ENCODE results near the gene MINDY1.
A peak's percentile ranks its signal among the peaks of the same experiment; 100 is the strongest.

The MINDY1 gene

DNA sequence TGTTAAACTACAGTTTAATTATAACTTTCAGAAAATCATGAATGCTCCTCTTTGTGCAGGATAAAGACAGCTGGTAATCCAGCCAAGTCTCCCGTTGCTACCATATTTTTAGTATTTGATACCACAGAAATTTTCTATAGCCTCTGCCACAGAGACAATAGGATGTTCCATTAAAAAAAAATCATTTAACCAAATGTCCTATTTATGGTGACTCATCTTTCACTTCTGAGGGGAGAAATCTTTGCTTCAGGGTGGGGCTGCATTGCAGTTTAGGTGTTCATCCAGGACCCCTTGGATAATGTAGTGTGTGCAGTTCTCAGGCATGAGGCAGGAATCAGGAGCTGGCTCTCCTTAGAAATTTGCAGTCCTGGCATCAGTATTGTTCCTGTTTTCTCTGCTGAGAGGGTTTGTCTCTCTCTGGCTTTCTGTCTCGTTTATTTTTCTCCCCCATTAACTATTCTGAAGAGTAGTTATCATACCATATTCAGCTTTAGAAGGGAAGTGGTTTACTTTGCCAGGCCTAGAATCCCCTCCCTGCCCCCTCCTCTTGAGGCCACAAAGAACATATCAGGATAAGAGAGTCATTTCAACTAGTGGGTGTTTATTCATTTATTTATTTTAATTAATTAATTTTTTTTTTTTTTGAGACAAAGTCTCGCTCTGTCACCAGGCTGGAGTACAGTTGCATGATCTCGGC, 4.6 kb upstream of the MINDY1 start:
- no peak for DNase-seq

DNA sequence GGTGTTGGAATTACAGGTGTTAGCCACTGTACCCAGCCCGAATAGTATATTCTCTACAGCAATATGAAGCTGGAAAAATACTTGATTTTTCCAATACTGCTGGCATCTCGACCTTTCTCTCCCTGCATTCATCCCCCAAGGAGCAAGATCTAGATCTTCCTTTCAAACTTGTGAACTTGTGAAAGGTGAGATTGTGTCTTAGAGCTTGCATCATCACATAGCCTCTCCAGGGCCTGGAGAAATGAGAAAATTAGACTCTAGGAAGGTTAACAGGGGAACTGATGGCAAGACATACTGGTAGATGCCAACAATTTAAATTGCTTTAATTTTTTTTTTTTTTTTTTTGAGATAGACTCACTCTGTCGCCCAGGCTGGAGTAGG, 3.6 kb upstream of the MINDY1 start:
- DNase-seq = no peak

- no peak for DNase-seq
These were observed 3.1 kb upstream of the MINDY1 start for GRCh38 chr1:151009674-151010345.

DNA sequence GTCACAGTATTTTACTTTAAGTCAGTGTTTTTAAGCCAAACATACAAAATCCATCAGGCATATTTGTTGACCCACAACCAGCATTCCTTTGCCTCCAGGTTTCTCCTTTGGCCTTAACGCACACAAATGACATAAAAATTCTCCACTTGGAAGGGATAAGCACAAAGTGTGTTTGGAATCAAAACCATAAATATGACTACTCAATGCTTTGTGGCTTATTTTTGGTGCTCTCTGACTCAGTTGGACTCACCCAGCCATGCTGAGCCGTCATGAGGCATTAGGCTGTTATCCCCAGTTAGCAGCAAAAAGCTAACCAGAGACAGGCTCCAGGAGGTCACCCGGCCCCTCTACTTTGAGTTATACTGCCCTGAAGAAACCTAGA, 2.5 kb upstream of the MINDY1 start:
- DNase-seq = no peak

- peak; percentile 95 for DNase-seq
These were observed 1.8 kb upstream of the MINDY1 start, which contains the start of gene PRUNE1 for GRCh38 chr1:151008244-151009205. TSS of gene PRUNE1 (plus strand) at chr1:151008449. CDS start at chr1:151008633, 184 bp downstream.

DNA sequence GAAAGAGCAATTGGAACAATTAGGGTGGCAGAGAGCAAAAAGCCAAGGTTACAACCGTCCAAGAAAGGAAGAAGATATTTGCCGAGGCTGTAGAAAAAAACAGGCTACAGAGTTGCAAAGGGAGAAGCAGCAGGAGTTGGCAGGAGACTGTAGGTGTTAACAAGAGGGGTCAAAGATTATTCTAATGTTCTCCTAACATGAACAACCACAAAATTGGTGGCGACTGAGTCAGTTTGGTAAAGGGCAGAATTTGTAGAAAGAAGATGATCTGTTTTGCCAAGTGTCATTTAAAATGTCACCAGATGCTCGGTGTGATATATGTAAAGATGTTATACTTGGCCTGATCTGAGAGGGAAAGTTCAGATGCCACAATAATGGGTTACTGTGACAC, 1.1 kb upstream of the MINDY1 start:
- DNase-seq = no peak

GRCh38 chr1:151005729-151006319, 878 bp downstream of the MINDY1 start:
- no peak for DNase-seq

DNA sequence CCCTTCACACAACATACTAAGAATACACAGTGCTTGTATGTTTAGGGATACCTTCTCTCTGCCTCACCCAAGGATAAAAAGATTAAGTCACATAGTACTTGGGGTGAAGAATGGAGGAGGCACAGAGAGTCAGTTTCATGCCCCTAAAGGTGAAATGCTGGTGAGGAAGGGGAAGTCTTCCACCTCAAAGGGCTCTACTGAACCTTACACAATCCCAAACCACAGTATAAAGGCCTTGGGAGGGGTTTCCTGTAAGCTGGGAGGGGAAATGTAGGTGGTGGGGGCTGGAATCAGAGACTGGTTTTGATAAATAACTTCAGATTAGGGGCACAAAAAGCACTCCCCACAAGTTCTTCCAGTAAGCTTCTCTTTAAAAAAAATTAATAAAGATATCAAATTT, 3.5 kb downstream of the MINDY1 start:
- DNase-seq = no peak

- DNase-seq = no peak
These were observed 4.1 kb downstream of the MINDY1 start for GRCh38 chr1:151002611-151003010.

DNA sequence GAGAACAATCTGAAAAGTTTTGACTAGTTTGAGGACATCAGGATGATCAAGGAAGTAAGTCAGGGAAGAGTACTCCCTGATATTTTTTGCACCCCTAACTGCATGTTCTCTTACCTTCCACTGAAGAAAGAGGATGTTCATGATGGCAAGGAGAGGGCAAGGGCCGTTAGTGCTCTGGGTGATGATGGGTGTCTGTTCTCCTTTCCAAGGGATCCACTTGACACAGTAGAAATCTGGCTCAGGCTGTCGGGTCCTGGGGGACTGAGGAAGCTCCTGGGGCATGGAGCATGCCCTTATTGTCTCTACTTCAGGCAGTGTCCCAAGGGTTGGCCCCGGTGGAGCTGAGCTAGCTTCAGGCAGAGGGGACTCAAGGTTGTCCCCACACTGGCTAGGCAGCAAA, 4.7 kb downstream of the MINDY1 start:
- no peak for DNase-seq

DNA sequence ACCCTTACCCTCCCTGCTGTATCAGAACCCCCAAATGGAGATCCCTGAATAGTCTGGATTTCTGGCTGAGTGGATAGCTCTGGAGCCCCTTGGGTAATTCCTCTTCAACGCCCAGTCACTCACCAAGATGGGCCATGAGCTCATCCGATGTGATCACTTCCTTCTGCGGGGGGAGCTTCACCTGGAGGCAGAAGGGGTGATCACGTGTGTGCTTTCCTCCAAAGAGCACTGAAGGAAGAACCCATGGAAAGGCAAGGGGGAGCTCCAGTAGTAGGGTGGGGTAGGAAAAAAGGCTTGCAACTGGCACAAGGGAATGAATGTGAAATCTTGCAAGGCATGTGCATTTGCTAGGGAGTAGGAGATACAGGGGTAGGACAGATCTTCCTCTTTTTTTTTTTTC, 5.1 kb downstream of the MINDY1 start:
- DNase-seq = no peak

DNA sequence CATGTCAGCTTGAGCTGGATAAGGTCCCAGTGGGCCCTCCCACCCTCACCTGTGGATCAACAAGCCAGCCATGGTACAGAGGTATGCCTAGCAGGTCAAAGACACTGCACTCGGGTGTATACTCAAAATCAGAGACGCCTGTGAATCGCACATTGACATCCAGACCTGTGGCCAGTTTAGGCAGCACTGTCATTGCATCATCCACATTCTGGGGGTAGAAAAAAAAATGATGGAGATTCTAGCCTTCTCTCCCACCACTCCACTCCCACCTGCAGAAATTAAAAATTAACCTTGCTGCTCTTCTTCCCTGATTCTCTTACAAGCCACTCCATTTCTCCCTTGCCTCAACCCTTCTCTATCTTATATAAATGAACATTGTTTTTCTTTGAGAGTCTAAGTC, 6.3 kb downstream of the MINDY1 start:
- DNase-seq = no peak

DNA sequence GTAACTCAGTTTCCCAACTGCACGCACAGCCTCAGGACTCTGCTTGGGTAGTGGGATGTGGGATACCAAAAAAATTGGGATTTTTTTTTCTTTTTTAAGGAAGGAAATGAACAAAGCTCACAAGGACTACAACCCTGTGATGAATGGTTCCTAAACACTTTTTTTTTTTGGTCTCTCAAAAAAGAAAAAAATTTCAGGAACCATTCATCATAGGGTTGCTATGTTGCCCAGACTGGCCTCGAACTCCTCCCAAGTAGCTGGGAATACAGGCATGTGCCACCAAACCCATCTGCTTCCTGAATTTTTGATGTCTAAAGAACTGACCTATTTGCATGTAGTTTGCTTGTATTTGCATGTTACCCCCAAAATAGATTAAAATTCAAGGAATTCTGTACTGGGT, 6.8 kb downstream of the MINDY1 start:
- DNase-seq = no peak

- DNase-seq = no peak
These were observed 7.5 kb downstream of the MINDY1 start for GRCh38 chr1:150999051-150999674.

DNA sequence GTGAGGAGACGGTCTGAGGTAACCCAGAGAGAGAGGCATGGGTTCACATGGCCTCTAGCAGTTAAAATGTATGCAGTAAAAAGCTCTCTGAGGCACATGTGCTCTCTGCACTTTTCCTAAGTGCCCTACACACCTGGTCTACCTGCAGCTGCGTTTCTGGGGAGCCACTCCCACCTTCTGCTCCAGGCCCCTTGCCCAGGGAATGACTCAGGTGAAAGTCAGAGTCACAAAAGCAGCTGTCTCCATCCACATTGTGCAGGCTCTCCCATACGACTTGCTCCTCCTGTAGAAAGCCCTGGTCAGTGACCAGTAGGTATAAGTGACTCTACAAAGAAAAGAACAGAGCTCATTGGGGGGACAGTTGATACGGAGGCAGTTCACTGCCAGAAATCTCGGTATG, 8.8 kb downstream of the MINDY1 start:
- DNase-seq = no peak

DNA sequence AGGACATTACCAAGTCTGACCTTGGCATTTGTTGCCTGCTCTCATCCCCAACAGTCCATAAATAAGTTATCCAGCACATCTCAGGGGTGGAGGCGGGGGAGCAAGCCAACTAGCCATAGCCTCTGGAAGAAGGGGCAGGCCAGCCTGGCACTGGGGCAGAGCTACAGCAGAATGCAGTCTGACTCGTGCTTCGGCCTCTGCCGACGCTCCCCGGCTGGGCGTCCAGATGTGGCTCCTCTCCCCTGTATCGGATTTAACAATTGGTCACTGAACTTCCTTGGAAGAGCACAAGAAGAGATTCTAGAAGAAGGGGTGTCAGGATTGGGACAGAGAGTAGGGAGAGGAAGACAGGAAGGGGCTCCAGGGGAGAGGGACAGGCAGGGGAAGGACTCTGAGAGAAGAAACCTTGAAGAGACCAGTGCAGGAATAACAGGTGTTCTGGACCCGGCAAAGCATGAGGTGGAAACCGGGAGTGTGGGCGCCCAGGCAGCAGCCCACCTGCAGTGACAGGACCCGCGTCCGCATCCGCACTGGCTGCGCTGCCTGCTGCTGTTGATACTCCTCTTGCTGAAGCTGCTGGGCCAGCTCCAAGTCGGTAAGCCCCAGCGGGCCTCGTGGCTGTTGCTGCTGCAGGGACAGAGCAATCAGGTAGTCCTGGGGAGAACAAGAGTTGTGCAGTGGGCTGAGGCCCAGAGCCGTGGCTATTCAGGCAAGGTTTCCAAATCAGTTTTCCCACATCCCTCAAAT, 9.4 kb downstream of the MINDY1 start:
- no peak for DNase-seq

DNA sequence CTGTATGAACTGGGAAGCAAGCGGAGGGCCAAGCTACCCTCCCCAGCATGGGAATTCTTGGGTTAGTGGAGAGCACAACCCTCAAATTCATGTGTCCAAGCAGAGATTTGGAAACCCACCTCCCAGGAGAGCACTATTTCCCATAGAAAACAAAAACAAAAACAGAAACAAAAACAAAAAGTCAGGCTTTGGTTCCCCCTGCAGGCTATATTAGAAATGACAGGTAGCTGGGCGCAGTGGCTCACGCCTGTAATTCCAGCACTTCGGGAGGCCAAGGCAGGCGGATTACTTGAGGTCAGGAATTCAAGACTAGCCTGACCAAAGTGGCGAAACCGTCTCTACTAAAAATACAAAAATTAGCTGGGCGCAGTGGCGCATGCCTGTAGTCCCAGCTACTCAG, 10.8 kb downstream of the MINDY1 start:
- DNase-seq = no peak

DNA sequence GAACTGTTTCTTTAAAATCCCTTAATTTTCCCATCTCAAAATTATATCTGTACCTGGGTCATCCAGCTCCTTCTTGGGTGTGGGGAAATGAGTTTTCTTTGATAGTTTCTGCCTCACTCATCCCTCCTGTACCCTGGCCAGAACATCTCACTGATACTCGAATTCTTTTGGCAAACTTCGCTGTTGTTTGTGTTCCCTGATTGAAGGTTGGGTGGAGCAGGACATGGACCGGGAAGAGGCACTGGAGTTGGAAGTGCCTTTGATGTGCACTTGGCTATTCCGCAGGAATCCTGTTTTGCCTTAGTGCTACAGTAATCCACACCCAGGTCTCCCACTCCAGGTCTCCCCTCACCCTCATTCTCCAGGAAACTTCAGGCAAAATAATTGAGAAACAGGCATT, 11.2 kb downstream of the MINDY1 start:
- no peak for DNase-seq

DNA sequence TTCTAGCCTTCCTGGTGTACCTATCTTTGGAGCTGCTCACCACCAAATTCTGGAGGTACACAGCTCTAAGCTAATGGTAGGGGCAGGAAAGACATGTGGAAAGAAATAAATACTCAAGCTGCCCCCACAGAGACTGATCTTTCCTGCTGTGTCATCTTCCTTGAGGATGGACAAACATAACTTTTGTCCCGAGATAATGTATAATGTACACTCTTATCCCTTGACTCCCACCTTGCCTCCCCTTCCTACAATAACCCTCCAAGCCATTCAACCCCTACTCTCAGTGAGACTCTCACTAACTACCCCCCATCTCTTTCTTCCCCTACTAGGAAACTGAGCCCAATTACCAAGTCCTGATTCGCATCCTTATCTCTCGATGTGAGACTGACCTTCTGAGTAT, 12.5 kb downstream of the MINDY1 start:
- DNase-seq = no peak

DNA sequence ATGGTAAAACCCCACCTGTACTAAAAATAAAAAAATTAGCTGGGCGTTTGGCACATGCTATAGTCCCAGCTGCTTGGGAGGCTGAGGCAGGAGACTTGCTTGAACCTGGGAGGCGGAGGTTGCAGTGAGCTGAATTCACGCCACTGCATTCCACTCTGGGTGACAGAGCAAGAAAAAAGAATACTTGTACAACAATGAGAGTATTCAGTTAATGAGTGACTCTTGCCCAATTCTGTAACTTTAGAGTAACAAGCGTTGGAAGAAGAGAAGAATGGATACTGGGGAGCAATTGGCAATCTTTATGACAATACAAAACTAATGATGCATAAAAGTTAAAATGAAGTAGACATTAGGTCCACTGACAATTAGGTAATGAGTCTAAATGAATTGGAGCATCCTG, 14.1 kb downstream of the MINDY1 start:
- DNase-seq = no peak

DNA sequence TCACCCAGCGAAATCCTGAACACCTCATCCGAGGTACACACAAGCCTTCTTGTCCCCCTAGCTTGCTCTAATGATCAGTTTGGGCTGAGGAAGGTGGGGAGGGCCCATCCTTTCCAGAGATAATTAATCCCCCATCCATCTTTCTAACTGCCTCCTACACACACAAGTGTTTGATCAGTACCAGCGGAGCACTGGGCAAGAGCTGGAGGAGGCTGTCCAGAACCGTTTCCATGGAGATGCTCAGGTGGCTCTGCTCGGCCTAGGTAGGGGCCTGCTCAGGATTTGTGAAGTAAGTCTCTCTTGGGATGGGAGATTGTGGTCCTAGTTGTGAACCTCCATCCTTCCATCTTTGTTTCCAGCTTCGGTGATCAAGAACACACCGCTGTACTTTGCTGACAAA, 18.8 kb downstream of the MINDY1 start:
- DNase-seq = no peak

- no peak for DNase-seq
These were observed 21.4 kb downstream of the MINDY1 start for GRCh38 chr1:150985179-150985825.
